ENCODE data around the gene TADA2A.

DNA sequence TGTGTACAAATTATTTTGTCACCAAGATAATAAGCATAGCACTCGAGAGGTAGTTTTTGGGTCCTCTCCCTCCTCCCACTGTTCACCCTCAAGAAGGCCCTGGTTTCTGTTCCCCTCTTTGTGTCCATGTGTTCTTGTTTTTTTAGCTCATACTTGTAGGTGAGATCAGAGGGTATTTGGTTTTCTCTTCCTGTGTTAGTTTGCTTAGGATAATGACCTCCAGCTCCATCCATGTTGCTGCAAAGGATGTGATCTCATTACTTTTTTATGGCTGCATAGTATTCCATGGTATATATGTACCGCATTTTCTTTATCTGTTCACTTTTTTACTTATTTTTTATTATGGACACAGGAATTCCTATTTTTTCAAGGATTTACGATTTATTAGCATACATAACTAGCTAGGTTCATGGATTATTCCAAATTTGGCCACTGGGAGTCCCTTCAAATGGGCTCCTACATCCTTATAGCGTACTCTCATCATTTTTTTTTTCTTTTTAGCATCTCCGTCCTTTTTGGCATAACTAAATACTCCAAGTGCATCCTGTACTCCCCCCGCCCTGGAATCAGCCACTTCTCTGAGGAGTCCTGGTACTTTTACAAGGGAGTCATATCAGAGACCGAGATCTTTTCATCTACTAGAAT, 7.3 kb downstream of the TADA2A start:
- TF ChIP-seq ZNF274 (IDR thresholded peaks at IDR 0.05; ENCODE audit: low read depth, low read length), result no peak
- TF ChIP-seq YY1 (IDR thresholded peaks at IDR 0.05; ENCODE audit: insufficient read depth, insufficient read length), result no peak
- no peak for TF ChIP-seq SUZ12 (IDR thresholded peaks at IDR 0.05; ENCODE audit: extremely low read depth, insufficient read depth, insufficient read length)

Data from NT2/D1 (cell line).